HG02798 (cell line): ENCODE data around the gene GNB1.
"Not testable (repeated sequence)": the region's sequence is repeated elsewhere in the genome, so short reads cannot be mapped to it uniquely, and the experiment has no call there.

ENCODE experiments used
- ATAC-seq: cut with Tn5 transposase; IDR thresholded peaks from one replicate; pipeline ENCODE4 v1.9.1; 2021; ENCODE audit warnings: mild to moderate bottlenecking; ENCODE audit not compliant: unreplicated experiment, poor library complexity

The GNB1 gene

GRCh38 chr1:1752636-1753606 is 138.0 kb downstream of the GNB1 start:
- no peak for ATAC-seq

GRCh38 chr1:1752190-1752589 is 138.7 kb downstream of the GNB1 start:
- ATAC-seq = no peak

- not testable (repeated sequence) for ATAC-seq
Observed at GRCh38 chr1:1749941-1750340, 140.9 kb downstream of the GNB1 start.

DNA sequence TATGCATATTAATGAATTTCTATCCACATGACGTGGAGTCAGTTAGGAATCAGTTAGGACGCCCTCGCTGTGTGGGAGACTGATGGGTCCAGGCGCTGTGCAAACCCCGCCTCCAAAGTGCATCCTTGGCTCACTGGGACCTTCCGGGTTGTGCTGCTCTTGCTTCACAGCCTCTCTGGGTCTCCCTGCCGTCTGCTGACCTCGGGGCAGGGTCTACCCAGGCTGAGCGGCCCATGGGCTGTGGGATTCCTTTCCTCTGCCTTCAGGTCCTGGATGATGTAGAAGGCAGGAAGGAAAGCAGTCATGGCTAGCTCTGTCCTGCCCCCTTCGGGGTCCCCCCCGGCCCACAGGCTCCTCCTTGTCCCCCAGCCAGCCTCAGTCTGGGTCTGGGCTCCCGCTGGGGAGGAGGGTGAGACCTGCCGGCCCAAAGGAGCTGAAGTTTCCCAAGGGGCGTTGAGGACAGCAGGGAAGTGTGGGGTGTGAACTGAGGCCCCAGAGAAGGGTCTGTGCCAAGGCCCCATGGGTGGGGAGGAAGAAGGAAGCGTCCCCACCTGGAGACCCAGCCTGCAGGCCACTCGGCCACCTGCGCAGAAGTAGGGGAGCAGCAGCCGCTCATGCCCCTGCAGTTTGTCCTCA is 142.1 kb downstream of the GNB1 start:
- no peak for ATAC-seq

DNA sequence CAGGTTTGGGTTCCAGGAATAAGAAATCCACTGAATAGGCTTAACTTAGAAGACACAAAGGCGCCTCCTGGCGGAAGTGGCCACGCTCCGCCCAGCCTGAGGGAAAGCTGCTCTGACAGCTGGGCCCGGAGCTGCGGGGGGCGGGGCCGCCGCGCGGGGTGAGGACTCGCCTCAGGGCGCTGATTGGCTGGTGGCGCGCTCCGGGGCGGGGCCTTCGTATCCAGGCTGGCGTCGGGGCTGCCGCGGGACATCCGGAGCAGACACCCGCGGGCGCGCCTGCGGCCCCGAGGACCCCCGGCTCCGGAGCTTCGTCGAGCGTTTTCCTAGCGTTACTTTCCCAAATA is 144.3 kb downstream of the GNB1 start:
- ATAC-seq = peak; percentile 90

GRCh38 chr1:1745651-1746565 is 145.0 kb downstream of the GNB1 start:
- ATAC-seq = peak; percentile 76

DNA sequence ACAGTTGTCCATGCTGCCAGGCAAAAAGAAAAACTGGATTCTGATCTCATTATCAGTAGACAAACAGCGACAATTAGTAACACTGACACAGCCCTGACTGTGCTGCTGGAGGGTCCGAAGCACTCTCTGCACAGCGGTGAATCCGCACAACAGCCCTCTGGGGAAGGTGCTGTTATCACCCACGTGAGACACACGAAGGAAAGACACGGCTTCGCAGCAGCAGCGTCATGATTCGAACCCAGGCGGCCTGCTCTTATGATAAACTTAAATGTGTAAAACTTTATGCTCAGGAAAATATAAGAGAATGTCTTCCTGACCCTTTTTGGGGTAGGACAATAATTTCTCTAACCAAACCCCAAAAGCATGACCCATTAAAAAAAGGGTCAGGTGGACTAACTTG is 148.4 kb downstream of the GNB1 start:
- not testable (repeated sequence) for ATAC-seq

GRCh38 chr1:1741013-1741412 is 149.9 kb downstream of the GNB1 start:
- not testable (repeated sequence) for ATAC-seq

- peak; percentile 25 for ATAC-seq
Observed at GRCh38 chr1:1738799-1739337, 152.0 kb downstream of the GNB1 start.

DNA sequence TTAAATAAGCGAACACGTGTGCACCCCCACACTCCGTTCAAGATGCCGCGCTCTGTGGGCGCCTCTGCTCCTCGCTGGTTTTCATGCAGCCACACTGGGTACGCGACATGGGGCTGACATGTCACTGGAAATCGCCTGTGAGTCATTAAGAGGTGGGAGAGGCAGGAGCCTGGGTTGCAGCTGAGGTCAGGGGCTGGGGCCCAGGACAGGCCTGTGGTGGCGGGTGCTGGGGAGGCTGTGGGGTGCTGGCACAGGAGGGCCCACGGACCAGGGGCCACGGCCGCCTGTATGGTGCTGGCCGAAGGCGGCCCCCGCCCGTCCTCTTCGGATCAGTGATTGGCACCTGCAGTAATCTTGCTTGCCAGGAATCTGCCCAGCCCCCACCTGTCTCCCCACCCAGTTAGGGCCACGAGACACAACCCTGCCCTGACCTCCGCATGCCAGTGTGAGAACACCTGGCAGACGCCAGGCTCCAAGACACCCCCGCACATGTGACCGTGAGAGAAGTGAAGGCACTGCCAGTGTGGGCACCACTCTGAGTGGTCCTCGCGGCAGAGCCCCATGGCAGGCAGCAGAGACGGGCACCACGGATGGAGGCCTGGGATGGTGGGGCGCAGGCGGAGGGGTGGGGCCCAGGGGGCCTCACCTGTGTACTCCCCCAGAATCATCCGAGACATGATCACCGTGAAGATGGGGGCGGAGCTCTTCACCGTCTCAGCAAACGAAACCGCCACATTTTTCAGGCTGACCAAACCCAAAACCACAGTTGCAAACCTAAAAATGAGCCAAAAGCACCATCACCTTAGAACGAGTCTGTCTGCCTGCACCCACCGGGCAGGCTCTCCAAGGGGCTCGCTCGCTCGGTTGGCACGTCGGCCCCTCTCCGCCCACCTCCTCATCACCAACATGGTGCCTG is 153.0 kb downstream of the GNB1 start:
- peak; percentile 67 for ATAC-seq
